Thyroid gland (tissue), 4 donors: ENCODE data around the gene ABCG8. TPM values are rescaled to one million over a fixed set of nuclear protein-coding genes. Genes with fewer than 3 reads are reported as not detected.
A peak's percentile ranks its signal among the peaks of the same experiment; 100 is the strongest.

Source experiments
- DNase-seq, 2 donors: peaks; one replicate each; pipeline ENCODE4 v3.0.0-alpha.2; 2019
- H3K27ac ChIP-seq, 3 donors: fragments of 200-600 bp; sonication (generic); 1 replicate in 2 of 3; 2 replicates in 1 of 3; pipeline ENCODE4 v1.5.1; 2016 to 2019; ENCODE audit warnings: mild to moderate bottlenecking in 1 of 3, moderate library complexity in 1 of 3
- H3K27me3 ChIP-seq: fragments of 200-600 bp; sonication (generic); one replicate; pipeline ENCODE4 v1.5.1; 2019
- H3K36me3 ChIP-seq, 2 donors: fragments of 200-600 bp; sonication (generic); one replicate each; pipeline ENCODE4 v1.5.1; 2016 to 2019
- H3K4me1 ChIP-seq, 2 donors: fragments of 200-600 bp; sonication (generic); one replicate each; pipeline ENCODE4 v1.5.1; 2017 to 2019
- H3K4me3 ChIP-seq, 3 donors: fragments of 200-600 bp; sonication (generic); replicated peaks in 1 of 3; 1 replicate in 2 of 3; 2 replicates in 1 of 3; pipeline ENCODE4 v1.5.1; 2016; ENCODE audit warnings: mild to moderate bottlenecking in 1 of 3
- H3K9me3 ChIP-seq: fragments of 200-600 bp; sonication (generic); one replicate; pipeline ENCODE4 v1.5.1; 2017
- POLR2A ChIP-seq, 2 donors: fragments of 450-650 bp; IDR thresholded peaks; one replicate each; pipeline ENCODE4 v1.6.1; 2017; ENCODE audit warnings: antibody characterized with exemption in 2 of 2, mild to moderate bottlenecking in 2 of 2, moderate library complexity in 1 of 2
- WGBS, 2 donors: methylation state at CpG; one replicate each; pipeline ENCODE4 v1.1.5; 2017; 5-methylcytosine and 5-hydroxymethylcytosine counted together
- intact Hi-C: fragments of 100-400 bp; cut with DNase I; formaldehyde crosslinking; loops from one replicate; pipeline ENCODE4 v1.15.1; 2023
- total RNA-seq, 4 donors: library from RNA; depleted of rRNA; stranded (reverse); fragments of >200 nt; gene quantifications; one replicate each; pipeline ENCODE4 v1.2.3, GENCODE V29; 2016
- TF ChIP-seq, protein P1 (sequence below), 6 experiments: fragments of 200-600 bp in 3 of 6; fragments of 450-650 bp in 3 of 6; sonication (generic) in 3 of 6; IDR thresholded peaks; one replicate each; pipeline ENCODE4 v1.5.1; 2016 to 2019; ENCODE audit warnings: antibody characterized with exemption in 6 of 6, mild to moderate bottlenecking in 2 of 6, inconsistent platforms in 1 of 6, moderate library complexity in 1 of 6

Gene ABCG8
- total RNA-seq, 4 donors from 2014 or later, result not detected

- Histone ChIP-seq H3K4me3 (no peak overlapping the region), H3K36me3 (peaks cover 17 to 23% of the 10 kb centered on the region in 2 donors), H3K4me1 (peaks cover 0 to 3% of the 10 kb centered on the region in 2 donors), H3K27me3 (no peaks in the 10 kb centered on the region), H3K27ac (no peak overlapping the region), H3K9me3 (no peaks in the 10 kb centered on the region)
- intact Hi-C loops, result no loop called here
- no peak for DNase-seq
- TF ChIP-seq POLR2A (IDR thresholded peaks at IDR 0.05), result no peak
- TF ChIP-seq, protein P1, sequence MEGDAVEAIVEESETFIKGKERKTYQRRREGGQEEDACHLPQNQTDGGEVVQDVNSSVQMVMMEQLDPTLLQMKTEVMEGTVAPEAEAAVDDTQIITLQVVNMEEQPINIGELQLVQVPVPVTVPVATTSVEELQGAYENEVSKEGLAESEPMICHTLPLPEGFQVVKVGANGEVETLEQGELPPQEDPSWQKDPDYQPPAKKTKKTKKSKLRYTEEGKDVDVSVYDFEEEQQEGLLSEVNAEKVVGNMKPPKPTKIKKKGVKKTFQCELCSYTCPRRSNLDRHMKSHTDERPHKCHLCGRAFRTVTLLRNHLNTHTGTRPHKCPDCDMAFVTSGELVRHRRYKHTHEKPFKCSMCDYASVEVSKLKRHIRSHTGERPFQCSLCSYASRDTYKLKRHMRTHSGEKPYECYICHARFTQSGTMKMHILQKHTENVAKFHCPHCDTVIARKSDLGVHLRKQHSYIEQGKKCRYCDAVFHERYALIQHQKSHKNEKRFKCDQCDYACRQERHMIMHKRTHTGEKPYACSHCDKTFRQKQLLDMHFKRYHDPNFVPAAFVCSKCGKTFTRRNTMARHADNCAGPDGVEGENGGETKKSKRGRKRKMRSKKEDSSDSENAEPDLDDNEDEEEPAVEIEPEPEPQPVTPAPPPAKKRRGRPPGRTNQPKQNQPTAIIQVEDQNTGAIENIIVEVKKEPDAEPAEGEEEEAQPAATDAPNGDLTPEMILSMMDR (IDR thresholded peaks at IDR 0.05), result no peak
- 98 to 100% methylated on average over 2 of the region's 2 CpGs for WGBS, 2 donors
These were observed 56.0 kb downstream of the ABCG8 start for GRCh38 chr2:43894743-43895142.

DNA sequence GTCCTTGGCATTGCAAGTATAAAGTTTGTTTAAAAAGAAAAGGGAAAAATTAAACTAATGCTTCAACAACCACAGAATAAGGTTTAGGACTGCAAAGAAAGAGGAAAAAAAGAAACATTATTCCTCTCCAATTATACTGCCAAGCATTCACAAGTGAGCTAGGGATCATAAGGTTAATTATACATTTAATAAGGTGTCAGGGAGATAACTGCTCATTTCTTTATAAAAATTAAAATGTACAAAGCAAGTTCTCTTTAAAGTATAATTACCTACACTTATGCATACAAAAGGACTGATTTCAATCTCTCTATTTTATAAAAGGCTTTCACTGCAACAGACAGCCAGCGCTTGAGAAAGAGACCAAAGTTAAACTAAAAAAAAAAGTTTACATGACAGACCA, 58.1 kb downstream of the ABCG8 start:
- no peaks in the 10 kb centered on the region for H3K27me3 ChIP-seq
- TF ChIP-seq, protein P1 (IDR thresholded peaks at IDR 0.05), result no peak
- TF ChIP-seq POLR2A (IDR thresholded peaks at IDR 0.05), result no peak

DNA sequence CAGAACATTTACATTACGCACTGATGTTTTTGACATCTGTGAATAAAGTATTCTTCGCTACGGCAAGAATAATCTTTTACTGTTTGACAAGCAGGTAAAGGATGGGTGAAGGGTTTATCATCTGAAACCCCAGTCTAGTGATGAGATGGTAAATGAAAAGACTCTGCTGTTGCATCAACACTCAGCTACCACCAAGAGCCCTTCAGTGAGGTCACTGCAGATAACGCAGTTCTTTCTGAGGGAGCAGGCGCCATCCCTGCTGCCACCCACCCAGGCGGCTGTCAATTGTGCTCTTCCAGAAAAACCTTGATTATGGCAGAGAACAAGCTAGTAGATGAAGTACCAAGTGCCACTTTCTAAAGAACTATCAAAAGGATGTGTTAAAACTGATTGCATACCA, 58.7 kb downstream of the ABCG8 start:
- intact Hi-C loops, result no loop called here
- Histone ChIP-seq H3K27ac (no peak overlapping the region), H3K27me3 (no peaks in the 10 kb centered on the region), H3K36me3 (peaks cover 9 to 11% of the 10 kb centered on the region in 2 donors), H3K9me3 (no peaks in the 10 kb centered on the region), H3K4me3 (no peak overlapping the region), H3K4me1 (peaks cover 0 to 3% of the 10 kb centered on the region in 2 donors)
- DNase-seq, result no peak
- 87 to 98% methylated on average over 6 of the region's 6 CpGs for WGBS, 2 donors
- TF ChIP-seq, protein P1 (IDR thresholded peaks at IDR 0.05), result no peak
- TF ChIP-seq POLR2A (IDR thresholded peaks at IDR 0.05), result no peak

More for the DNA sequence above, 58.1 kb downstream of the ABCG8 start:
- DNase-seq, result no peak
- H3K4me3 ChIP-seq, result no peak overlapping the region
- intact Hi-C loops, result no loop called here
- no peak overlapping the region for H3K27ac ChIP-seq
- no peaks in the 10 kb centered on the region for H3K9me3 ChIP-seq
- 95 to 97% methylated on average over 1 of the region's 1 CpG for WGBS, 2 donors
- H3K4me1 ChIP-seq, result peaks cover 0 to 3% of the 10 kb centered on the region in 2 donors
- H3K36me3 ChIP-seq, result peaks cover 11 to 13% of the 10 kb centered on the region in 2 donors

GRCh38 chr2:43898134-43898837, 59.5 kb downstream of the ABCG8 start:
- H3K4me3 ChIP-seq, result no peak overlapping the region
- intact Hi-C loops, result no loop called here
- no peaks in the 10 kb centered on the region for H3K9me3 ChIP-seq
- WGBS, 2 donors, result 65 to 67% methylated on average over 11 of the region's 11 CpGs
- H3K4me1 ChIP-seq, result peaks cover 0 to 3% of the 10 kb centered on the region in 2 donors
- H3K27ac ChIP-seq, result no peak overlapping the region
- H3K36me3 ChIP-seq, result peaks cover 9 to 11% of the 10 kb centered on the region in 2 donors
- no peak for TF ChIP-seq POLR2A (IDR thresholded peaks at IDR 0.05)
- TF ChIP-seq, protein P1 (IDR thresholded peaks at IDR 0.05), result peak in 1 of 6 experiments; percentile 29
- no peaks in the 10 kb centered on the region for H3K27me3 ChIP-seq
- DNase-seq, result peak; percentile 26

DNA sequence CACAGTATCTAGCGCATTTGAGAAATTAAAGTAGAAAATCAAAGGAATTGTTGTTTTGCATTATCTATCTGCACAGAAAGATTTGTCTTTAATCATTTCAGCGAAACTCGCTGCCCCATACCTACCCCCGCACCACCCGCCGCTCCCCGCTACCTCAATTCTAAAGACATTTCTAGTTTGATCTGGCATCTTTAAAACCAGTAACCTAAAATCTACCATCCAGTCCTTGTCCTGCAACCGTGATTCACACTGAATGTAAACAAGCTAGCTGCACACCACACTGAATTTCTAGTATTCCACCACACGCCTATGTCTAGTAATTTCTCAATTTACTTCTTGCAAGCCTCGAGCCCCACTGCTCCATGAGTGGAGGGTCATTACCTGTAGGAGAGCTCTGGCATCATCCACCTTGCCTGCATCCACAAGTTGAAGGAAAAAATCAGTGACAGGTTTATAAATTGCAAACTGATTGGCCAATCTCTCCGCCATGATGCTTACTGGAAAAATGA, 60.1 kb downstream of the ABCG8 start:
- DNase-seq, result no peak
- no peak overlapping the region for H3K4me3 ChIP-seq
- TF ChIP-seq, protein P1 (IDR thresholded peaks at IDR 0.05), result no peak
- H3K27me3 ChIP-seq, result no peaks in the 10 kb centered on the region
- H3K4me1 ChIP-seq, result peaks cover 0 to 3% of the 10 kb centered on the region in 2 donors
- intact Hi-C loops, result no loop called here
- H3K9me3 ChIP-seq, result no peaks in the 10 kb centered on the region
- 93 to 95% methylated on average over 11 of the region's 11 CpGs for WGBS, 2 donors
- H3K27ac ChIP-seq, result no peak overlapping the region
- H3K36me3 ChIP-seq, result peaks cover 7 to 11% of the 10 kb centered on the region in 2 donors
